H1 (cell line): ENCODE results near the gene TMEM130. TPM values are rescaled to one million over a fixed set of nuclear protein-coding genes. Genes with fewer than 3 reads are reported as not detected.

Experiments
- CTCF ChIA-PET: fragments of 300-600 bp; sonication (Branson Sonifier 250); formaldehyde crosslinking; loops from one replicate; lab custom pipeline; 2021; ENCODE audit not compliant: partially characterized antibody; lab: Charles Lee
- POLR2A ChIA-PET: fragments of 300-600 bp; sonication (Branson Sonifier 250); formaldehyde crosslinking; loops from one replicate; lab custom pipeline; 2021; ENCODE audit warnings: inconsistent platforms; ENCODE audit not compliant: partially characterized antibody; lab: Charles Lee
- DNase-seq, 2 experiments: peaks; one replicate each; pipeline versions ENCODE4 v3.0.0 to v3.0.0-alpha.2; 2010 to 2022; ENCODE audit warnings: low spot score in 2 of 2, low read depth in 1 of 2, mixed read lengths in 1 of 2
- FAIRE-seq: peaks from 2 replicates; lab custom pipeline; 2011; peaks lifted over from hg19 to GRCh38; lab: Jason Lieb, UNC
- H2AFZ ChIP-seq: 2 replicates; pipeline ENCODE4 v1.8.1; 2012; ENCODE audit warnings: low read length, inconsistent platforms
- H2AK5ac ChIP-seq: 2 replicates; pipeline ENCODE4 v1.6.1; 2013; ENCODE audit warnings: low read depth, low read length
- H2BK120ac ChIP-seq: replicated peaks from 2 replicates; pipeline ENCODE3; 2013; ENCODE audit warnings: low read depth, low read length, inconsistent platforms
- H2BK12ac ChIP-seq: 2 replicates; pipeline ENCODE4 v1.6.1; 2013; ENCODE audit warnings: low read depth, low read length
- H2BK15ac ChIP-seq: 2 replicates; pipeline ENCODE4 v1.6.1; 2013; ENCODE audit warnings: low read length
- H2BK20ac ChIP-seq: 2 replicates; pipeline ENCODE4 v1.6.1; 2013; ENCODE audit warnings: low read length
- H2BK5ac ChIP-seq: 2 replicates; pipeline ENCODE4 v1.6.1; 2013; ENCODE audit warnings: low read depth, low read length
- H3K14ac ChIP-seq: 2 replicates; pipeline ENCODE4 v1.6.1; 2013; ENCODE audit warnings: inconsistent platforms; ENCODE audit not compliant: insufficient read length
- H3K18ac ChIP-seq: 2 replicates; pipeline ENCODE4 v1.6.1; 2013; ENCODE audit warnings: low read length; ENCODE audit errors: extremely low read depth
- H3K23ac ChIP-seq: 2 replicates; pipeline ENCODE4 v1.6.1; 2013; ENCODE audit warnings: inconsistent platforms; ENCODE audit not compliant: insufficient read length
- H3K23me2 ChIP-seq: 2 replicates; pipeline ENCODE4 v1.6.1; 2013; ENCODE audit warnings: low read depth, low read length
- H3K27ac ChIP-seq: 2 replicates; pipeline ENCODE4 v1.6.1; 2011; ENCODE audit warnings: low read depth, low read length, inconsistent platforms
- H3K27me3 ChIP-seq, 4 experiments: replicated peaks in 1 of 4; 1 replicate in 1 of 4; 2 replicates in 3 of 4; pipeline versions ENCODE4 v1.6.1 to v1.8.1; 2011 to 2013; ENCODE audit warnings: low read length in 3 of 4, mild to moderate bottlenecking in 3 of 4, inconsistent platforms in 2 of 4, mixed read lengths in 2 of 4, moderate library complexity in 1 of 4; ENCODE audit not compliant: control insufficient read depth in 3 of 4, insufficient read depth in 3 of 4; ENCODE audit errors: extremely low read depth in 1 of 4
- H3K36me3 ChIP-seq, 4 experiments: 2 replicates each; pipeline versions ENCODE4 v1.6.1 to v1.8.1; 2011 to 2013; ENCODE audit warnings: mild to moderate bottlenecking in 4 of 4, low read length in 3 of 4, moderate library complexity in 2 of 4, control low read depth in 1 of 4, inconsistent platforms in 1 of 4; ENCODE audit not compliant: insufficient read depth in 4 of 4, control insufficient read depth in 2 of 4
- H3K4ac ChIP-seq: replicated peaks from 2 replicates; pipeline ENCODE3; 2013; ENCODE audit warnings: low read length, low read depth, mixed read lengths, inconsistent platforms; ENCODE audit not compliant: insufficient read length
- H3K4me1 ChIP-seq, 4 experiments: replicated peaks in 1 of 4; 1 replicate in 1 of 4; 2 replicates in 3 of 4; pipeline versions ENCODE4 v1.6.1 to v1.8.1; 2011 to 2013; ENCODE audit warnings: low read length in 3 of 4, inconsistent platforms in 2 of 4, mixed read lengths in 1 of 4; ENCODE audit not compliant: insufficient read depth in 4 of 4, control insufficient read depth in 3 of 4
- H3K4me2 ChIP-seq, 2 experiments: 2 replicates each; pipeline versions ENCODE4 v1.6.1 to v1.8.1; 2011 to 2013; ENCODE audit warnings: low read depth in 2 of 2, low read length in 2 of 2, control low read depth in 1 of 2, inconsistent platforms in 1 of 2, mild to moderate bottlenecking in 1 of 2; ENCODE audit not compliant: insufficient read depth in 1 of 2
- H3K4me3 ChIP-seq, 4 experiments: fragments of 200-600, 300-600 bp in 1 of 4; sonication (generic), shearing (Covaris generic), sonication (Bioruptor Twin) in 1 of 4; 2 replicates each; pipeline versions ENCODE4 v1.5.1 to v1.8.1; 2011 to 2016; ENCODE audit warnings: low read length in 4 of 4, low read depth in 3 of 4, control low read depth in 2 of 4, inconsistent platforms in 2 of 4, mild to moderate bottlenecking in 2 of 4, mixed read lengths in 1 of 4, moderate library complexity in 1 of 4; ENCODE audit not compliant: insufficient read depth in 2 of 4; ENCODE audit errors: extremely low read depth in 1 of 4
- H3K56ac ChIP-seq: replicated peaks from 2 replicates; pipeline ENCODE3; 2013; ENCODE audit warnings: low read depth, mild to moderate bottlenecking, mixed read lengths, low read length, inconsistent platforms; ENCODE audit not compliant: insufficient read length
- H3K79me1 ChIP-seq: 2 replicates; pipeline ENCODE4 v1.6.1; 2013; ENCODE audit warnings: low read depth, low read length, control low read depth
- H3K79me2 ChIP-seq, 2 experiments: 2 replicates each; pipeline versions ENCODE4 v1.6.1 to v1.8.1; 2012 to 2013; ENCODE audit warnings: low read length in 2 of 2, mild to moderate bottlenecking in 2 of 2, inconsistent platforms in 1 of 2; ENCODE audit not compliant: insufficient read depth in 2 of 2, control insufficient read depth in 1 of 2
- H3K9ac ChIP-seq, 4 experiments: replicated peaks in 1 of 4; 1 replicate in 1 of 4; 2 replicates in 3 of 4; pipeline versions ENCODE4 v1.6.1 to v1.8.1; 2011 to 2013; ENCODE audit warnings: low read depth in 3 of 4, low read length in 3 of 4, control low read depth in 2 of 4, mild to moderate bottlenecking in 2 of 4, moderate library complexity in 2 of 4, inconsistent platforms in 1 of 4; ENCODE audit errors: extremely low read depth in 1 of 4
- H3K9me3 ChIP-seq, 2 experiments: 2 replicates each; pipeline versions ENCODE4 v1.6.1 to v1.8.1; 2012 to 2013; ENCODE audit warnings: mild to moderate bottlenecking in 2 of 2, moderate library complexity in 2 of 2, control low read depth in 1 of 2, inconsistent platforms in 1 of 2, low read depth in 1 of 2, low read length in 1 of 2, mixed read lengths in 1 of 2; ENCODE audit not compliant: insufficient read depth in 2 of 2
- H4K20me1 ChIP-seq, 2 experiments: replicated peaks in 1 of 2; 2 replicates each; pipeline versions ENCODE3 to v1.8.1; 2011 to 2013; ENCODE audit warnings: inconsistent platforms in 2 of 2, low read length in 2 of 2, mild to moderate bottlenecking in 1 of 2; ENCODE audit not compliant: insufficient read depth in 2 of 2, control insufficient read depth in 1 of 2
- H4K5ac ChIP-seq: 2 replicates; pipeline ENCODE4 v1.6.1; 2013; ENCODE audit warnings: low read length, low read depth, mixed read lengths, inconsistent platforms; ENCODE audit not compliant: insufficient read length
- H4K8ac ChIP-seq: 2 replicates; pipeline ENCODE4 v1.8.0; 2013; ENCODE audit warnings: mild to moderate bottlenecking, moderate library complexity, low read length, inconsistent platforms; ENCODE audit not compliant: insufficient read depth; ENCODE audit errors: extremely low read depth
- H4K91ac ChIP-seq: replicated peaks from 2 replicates; pipeline ENCODE3; 2013; ENCODE audit warnings: low read length, mixed read lengths, inconsistent platforms; ENCODE audit not compliant: insufficient read length
- ASH2L ChIP-seq: fragments of 200-600, 300-600 bp; sonication (generic); IDR thresholded peaks from one replicate; pipeline ENCODE4 v1.7.1; 2017; ENCODE audit warnings: low read length
- BACH1 ChIP-seq: IDR thresholded peaks from 2 replicates; pipeline ENCODE4 v1.6.1; 2012; ENCODE audit warnings: low read length, improper control_type of control experiment
- BCL11A ChIP-seq, 2 experiments: IDR thresholded peaks; one replicate each; pipeline ENCODE4 v1.6.1; 2011; ENCODE audit warnings: low read depth in 2 of 2, low read length in 2 of 2, mild to moderate bottlenecking in 2 of 2
- CBX8 ChIP-seq: fragments of 300-800, 300-1000 bp; sonication (generic); IDR thresholded peaks from 2 replicates; pipeline ENCODE4 v1.7.1; 2016; ENCODE audit warnings: low read depth, low read length, borderline replicate concordance
- HDAC2 ChIP-seq, 2 experiments: fragments of 300-600 bp in 1 of 2; sonication (generic) in 1 of 2; IDR thresholded peaks; 2 replicates each; pipeline ENCODE4 v1.6.1; 2011 to 2012; ENCODE audit warnings: low read depth in 2 of 2, low read length in 2 of 2, mild to moderate bottlenecking in 2 of 2, moderate library complexity in 2 of 2, borderline replicate concordance in 1 of 2, inconsistent platforms in 1 of 2
- KDM1A ChIP-seq: fragments of 200-600, 300-600 bp; sonication (generic); IDR thresholded peaks from 2 replicates; pipeline ENCODE4 v1.7.1; 2016; ENCODE audit warnings: mild to moderate bottlenecking, low read length, borderline replicate concordance
- POLR2A ChIP-seq, 2 experiments: IDR thresholded peaks; 1 replicate in 1 of 2; 2 replicates in 1 of 2; pipeline ENCODE4 v1.6.1; 2011; ENCODE audit warnings: low read depth in 2 of 2, low read length in 2 of 2, mild to moderate bottlenecking in 2 of 2; ENCODE audit errors: control extremely low read depth in 1 of 2
- POU5F1 ChIP-seq: IDR thresholded peaks from 2 replicates; pipeline ENCODE4 v1.6.1; 2011; ENCODE audit warnings: low read depth, mild to moderate bottlenecking, low read length, moderate library complexity
- RBBP5 ChIP-seq: IDR thresholded peaks from 2 replicates; pipeline ENCODE4 v1.7.1; 2012; ENCODE audit warnings: low read depth, mild to moderate bottlenecking, inconsistent platforms, low read length, moderate library complexity, borderline replicate concordance
- SAP30 ChIP-seq: fragments of 300-600 bp; sonication (generic); IDR thresholded peaks from 2 replicates; pipeline ENCODE4 v1.7.1; 2012; ENCODE audit warnings: low read length, moderate library complexity, mild to moderate bottlenecking, inconsistent platforms; ENCODE audit not compliant: insufficient read depth, insufficient replicate concordance
- SIN3A ChIP-seq, 2 experiments: IDR thresholded peaks in 1 of 2; conservative IDR thresholded peaks in 1 of 2; 2 replicates each; pipeline ENCODE4 v1.6.1; 2011 to 2012; ENCODE audit warnings: low read length in 2 of 2, improper control_type of control experiment in 1 of 2, low read depth in 1 of 2, mild to moderate bottlenecking in 1 of 2
- SP1 ChIP-seq: IDR thresholded peaks from 2 replicates; pipeline ENCODE4 v1.6.1; 2011; ENCODE audit warnings: low read depth, low read length
- SP4 ChIP-seq: IDR thresholded peaks from 2 replicates; pipeline ENCODE4 v1.6.1; 2012; ENCODE audit warnings: low read length, inconsistent platforms
- WGBS, 2 experiments: shearing (Covaris generic) in 1 of 2; methylation state at CpG; one replicate each; pipeline versions ENCODE4 v1.1.6 to v1.1.7; 2013 to 2015; ENCODE audit warnings: low lambda C conversion rate in 2 of 2, mixed read lengths in 2 of 2, inconsistent platforms in 1 of 2, low coverage in 1 of 2, missing lambda C conversion rate in 1 of 2; ENCODE audit not compliant: insufficient replicate concordance in 2 of 2, insufficient coverage in 1 of 2, insufficient read length in 1 of 2; ENCODE audit errors: extremely low coverage in 1 of 2, missing lambda C conversion rate in 1 of 2; 5-methylcytosine and 5-hydroxymethylcytosine counted together
- polyA plus RNA-seq, 7 experiments: library from polyadenylated mRNA; depleted of rRNA in 3 of 7; stranded (reverse) in 5 of 7; unstranded in 2 of 7; fragments of >200 nt in 5 of 7; fragments of 200-250 nt in 2 of 7; gene quantifications; 1 replicate in 5 of 7; 2 replicates in 1 of 7; 4 replicates in 1 of 7; pipeline versions ENCODE4 v1.2.1 to v1.2.3, GENCODE V29; 2011 to 2013; ENCODE audit warnings: missing spikeins in 2 of 7, mixed read lengths in 2 of 7
- total RNA-seq: library from RNA; stranded (reverse); fragmentation: NEBNext Ultra II Directional; extraction: Animal tissue kit (Norgen Biotek cat#: 25700); gene quantifications from 2 replicates; pipeline ENCODE4 v1.2.1, GENCODE V29; 2021

Gene TMEM130
- total and polyA plus RNA-seq, 2 of the 8 experiments (the other 6 are each of a cell fraction or from before 2014, with no cell fraction given), result 2.9 to 6.6 TPM

DNA sequence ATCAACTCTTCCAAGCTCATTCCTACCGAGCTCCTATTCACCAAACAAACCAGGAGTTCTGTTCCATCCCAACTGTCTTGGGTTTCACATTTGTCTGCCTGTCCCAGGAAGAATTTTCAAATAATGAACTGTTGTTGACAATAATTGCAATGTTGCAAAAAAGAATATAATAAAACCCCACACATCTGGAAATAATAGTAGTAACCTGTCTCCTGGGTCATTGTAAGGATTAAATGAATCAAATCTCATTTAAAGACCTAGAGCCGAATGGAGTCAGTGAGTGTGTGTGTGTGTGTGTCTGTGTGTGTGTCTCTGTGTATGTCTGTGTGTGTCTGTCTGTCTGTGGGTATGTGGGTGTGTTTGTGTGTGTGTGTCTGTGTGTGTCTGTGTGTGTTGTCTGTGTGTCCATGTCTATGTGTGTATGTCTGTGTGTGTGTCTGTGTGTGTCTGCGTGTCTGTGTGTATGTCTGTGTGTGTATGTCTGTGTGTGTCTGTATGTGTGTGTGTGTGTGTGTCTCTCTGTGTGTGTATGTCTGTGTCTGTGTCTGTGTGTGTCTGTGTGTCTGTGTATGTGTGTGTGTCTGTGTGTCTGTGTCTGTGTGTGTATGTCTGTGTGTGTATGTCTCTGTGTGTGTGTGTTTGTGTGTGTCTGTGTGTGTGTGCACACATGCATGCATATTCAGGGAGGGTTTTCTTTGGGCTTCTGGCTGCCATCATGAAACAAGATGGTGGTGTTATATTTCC, 52.7 kb downstream of the TMEM130 start:
- Histone ChIP-seq H3K9ac (no peak overlapping the region), H3K23me2 (peaks cover 4% of the 10 kb centered on the region; the same call in 1 of the 2 replicates), H3K9me3 (no peaks in the 10 kb centered on the region; a peak in 1 of 4 replicates), H3K4ac (no peak overlapping the region), H3K4me2 (no peak overlapping the region), H2BK20ac (no peak overlapping the region), H2BK5ac (no peak overlapping the region; the same call in 1 of the 2 replicates), H3K36me3 (no peaks in the 10 kb centered on the region), H4K91ac (no peak overlapping the region), H2BK15ac (peak overlapping the region; percentile 97; the same call in 1 of the 2 replicates), H3K79me2 (no peaks in the 10 kb centered on the region), H2BK120ac (no peak overlapping the region), H4K8ac (no peak overlapping the region), H3K56ac (peak overlapping the region; percentile 82), H3K23ac (no peak overlapping the region), H3K4me1 (no peaks in the 10 kb centered on the region; a peak in 1 of 7 replicates), H2AFZ (no peak overlapping the region), H2BK12ac (no peak overlapping the region), H4K5ac (no peak overlapping the region), H3K14ac (no peak overlapping the region), H3K27me3 (no peaks in the 10 kb centered on the region; a peak in 1 of 7 replicates), H3K18ac (no peak overlapping the region), H2AK5ac (peak overlapping the region; percentile 85; the same call in 1 of the 2 replicates), H3K27ac (no peak overlapping the region), H4K20me1 (no peaks in the 10 kb centered on the region), H3K4me3 (no peak overlapping the region), H3K79me1 (no peaks in the 10 kb centered on the region)
- 83% methylated on average over 3 of the region's 3 CpGs; no CpG with 5 or more reads in 1 of the 2 experiments for WGBS, 2 experiments
- ChIA-PET CTCF (interaction anchor here (0.9 to 1.3 kb wide), 2 partner anchors 24 to 71 kb away, joined by 4 to 5 read pairs; no protein-coding TSS in a partner anchor), POLR2A (interaction anchor here (1.2 kb wide), 1 partner anchor 10 kb away, joined by 3 read pairs; no protein-coding TSS in a partner anchor)
- no peak for DNase-seq
- no peak for FAIRE-seq
- no peak for TF ChIP-seq HDAC2 (IDR thresholded peaks at IDR 0.05; ENCODE audit: borderline replicate concordance in 1 of 2, low read depth in 2 of 2, low read length in 2 of 2)
- no peak for TF ChIP-seq SAP30
- TF ChIP-seq RBBP5, result no peak
- TF ChIP-seq POU5F1, result no peak
- TF ChIP-seq SP1, result no peak
- TF ChIP-seq ASH2L, result no peak
- TF ChIP-seq SP4, result no peak
- no peak for TF ChIP-seq POLR2A (IDR thresholded peaks at IDR 0.05; ENCODE audit: control extremely low read depth in 1 of 2, low read depth in 2 of 2, low read length in 2 of 2)
- no peak for TF ChIP-seq BACH1
- no peak for TF ChIP-seq CBX8
- TF ChIP-seq KDM1A, result no peak
- TF ChIP-seq SIN3A (conservative IDR thresholded peaks at IDR 0.05 in 1 of 2, IDR thresholded peaks at IDR 0.05 in 1 of 2; ENCODE audit: low read depth in 1 of 2, low read length in 2 of 2), result no peak
- no peak for TF ChIP-seq BCL11A (IDR thresholded peaks at IDR 0.05; ENCODE audit: low read depth in 2 of 2, low read length in 2 of 2)
